Measurements from ENCODE around the gene HOXB1. TPM values are rescaled to one million over a fixed set of nuclear protein-coding genes. Genes with fewer than 3 reads are reported as not detected.

The HOXB1 gene
- total RNA-seq, 1 donor: not detected

DNA sequence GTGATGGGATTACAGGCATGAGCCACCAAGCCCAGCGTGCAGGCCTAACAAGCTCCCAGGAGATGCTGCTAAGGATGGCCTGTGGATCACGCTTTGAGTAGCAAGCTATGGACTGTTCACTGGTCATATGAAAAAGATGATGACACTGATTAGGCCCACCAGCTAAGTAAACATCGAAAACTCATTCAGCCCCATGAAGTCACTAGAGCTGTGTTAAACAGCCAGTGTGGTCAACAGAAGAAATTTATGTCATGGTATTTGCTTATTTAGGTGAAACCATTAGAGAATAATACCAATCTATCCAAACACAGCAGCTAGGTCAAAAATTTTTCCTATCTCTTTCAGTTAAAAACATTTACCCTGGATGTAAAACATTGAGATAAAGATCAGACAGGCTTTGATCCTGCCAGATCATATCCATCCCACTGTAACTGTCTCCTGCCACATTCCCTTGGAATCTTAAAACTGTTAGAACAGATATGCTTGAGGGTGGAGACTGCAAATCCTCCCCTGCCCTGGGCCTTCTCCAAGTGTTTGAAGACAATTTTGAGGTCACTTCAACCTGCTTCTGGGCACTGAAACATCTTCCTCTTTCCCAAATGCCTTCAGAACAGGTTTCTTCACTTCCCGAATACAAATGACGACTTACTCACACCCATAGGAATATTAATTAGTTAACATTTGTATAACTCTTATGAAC lies 30.9 kb downstream of the HOXB1 start:
- peak; percentile 40 for DNase-seq (ENCODE audit: low read depth)
- TF ChIP-seq, protein P1, sequence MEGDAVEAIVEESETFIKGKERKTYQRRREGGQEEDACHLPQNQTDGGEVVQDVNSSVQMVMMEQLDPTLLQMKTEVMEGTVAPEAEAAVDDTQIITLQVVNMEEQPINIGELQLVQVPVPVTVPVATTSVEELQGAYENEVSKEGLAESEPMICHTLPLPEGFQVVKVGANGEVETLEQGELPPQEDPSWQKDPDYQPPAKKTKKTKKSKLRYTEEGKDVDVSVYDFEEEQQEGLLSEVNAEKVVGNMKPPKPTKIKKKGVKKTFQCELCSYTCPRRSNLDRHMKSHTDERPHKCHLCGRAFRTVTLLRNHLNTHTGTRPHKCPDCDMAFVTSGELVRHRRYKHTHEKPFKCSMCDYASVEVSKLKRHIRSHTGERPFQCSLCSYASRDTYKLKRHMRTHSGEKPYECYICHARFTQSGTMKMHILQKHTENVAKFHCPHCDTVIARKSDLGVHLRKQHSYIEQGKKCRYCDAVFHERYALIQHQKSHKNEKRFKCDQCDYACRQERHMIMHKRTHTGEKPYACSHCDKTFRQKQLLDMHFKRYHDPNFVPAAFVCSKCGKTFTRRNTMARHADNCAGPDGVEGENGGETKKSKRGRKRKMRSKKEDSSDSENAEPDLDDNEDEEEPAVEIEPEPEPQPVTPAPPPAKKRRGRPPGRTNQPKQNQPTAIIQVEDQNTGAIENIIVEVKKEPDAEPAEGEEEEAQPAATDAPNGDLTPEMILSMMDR (IDR thresholded peaks at IDR 0.05; ENCODE audit: insufficient read depth, low read depth, low read length): no peak
- H3K4me3 ChIP-seq (ENCODE audit: low read depth, low read length): no peak overlapping the region

DNA sequence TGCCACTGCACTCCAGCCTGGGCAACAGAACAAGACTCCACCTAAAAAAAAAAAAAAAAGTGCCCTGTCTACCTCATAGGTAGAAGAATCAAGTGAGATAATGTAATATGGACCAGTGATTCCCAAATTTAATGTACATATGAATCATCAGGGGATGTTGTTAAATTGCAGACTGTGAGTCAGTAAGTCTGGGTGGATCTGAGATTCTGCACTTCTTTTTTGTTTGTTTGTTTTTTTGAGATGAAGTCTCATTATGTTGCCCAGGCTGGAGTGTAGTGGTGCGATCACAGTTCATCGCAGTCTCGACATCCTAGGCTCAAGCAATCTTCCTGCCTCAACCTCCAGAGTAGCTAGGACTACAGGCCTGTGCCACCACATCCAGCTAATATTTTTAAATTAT lies 31.6 kb downstream of the HOXB1 start:
- TF ChIP-seq, protein P1 (IDR thresholded peaks at IDR 0.05; ENCODE audit: insufficient read depth, low read depth, low read length): no peak
- peak; percentile 57 for DNase-seq (ENCODE audit: low read depth)
- no peak overlapping the region for H3K4me3 ChIP-seq (ENCODE audit: low read depth, low read length)

DNA sequence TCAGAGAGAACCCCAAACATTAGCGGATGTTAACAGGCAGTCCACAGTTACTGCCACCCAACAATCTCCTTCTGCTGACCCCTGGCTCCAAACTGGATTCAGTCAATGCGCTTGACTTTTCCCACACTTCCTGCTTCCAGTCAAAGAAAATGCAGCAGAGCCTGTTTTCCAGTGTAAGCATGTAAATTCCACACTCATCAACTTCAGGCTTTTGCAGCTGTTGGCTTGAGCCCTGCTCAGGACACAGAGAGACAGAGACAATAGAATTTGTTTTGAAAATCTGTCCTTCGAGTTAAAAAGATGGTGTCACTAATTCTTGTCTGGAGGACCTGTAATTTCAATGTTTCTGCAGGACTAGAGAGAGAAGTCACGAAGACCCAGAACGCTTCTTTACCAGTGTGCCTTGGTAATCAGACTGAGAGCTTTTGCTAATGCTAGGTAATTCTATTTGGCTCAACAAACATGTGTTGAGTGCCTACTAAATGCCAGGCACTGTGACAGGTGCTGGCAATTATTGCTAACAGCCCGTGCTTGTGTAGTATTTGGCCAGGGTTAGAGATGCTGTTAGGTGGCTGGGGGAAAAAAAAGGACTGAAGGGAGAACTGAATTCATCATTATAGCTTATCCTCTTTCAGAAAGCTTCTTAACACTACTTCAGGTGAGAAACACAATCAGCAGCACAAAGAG lies 32.5 kb downstream of the HOXB1 start:
- DNase-seq (ENCODE audit: low read depth): peak; percentile 27
- TF ChIP-seq, protein P1 (IDR thresholded peaks at IDR 0.05; ENCODE audit: insufficient read depth, low read depth, low read length): no peak
- H3K4me3 ChIP-seq (ENCODE audit: low read depth, low read length): no peak overlapping the region

DNA sequence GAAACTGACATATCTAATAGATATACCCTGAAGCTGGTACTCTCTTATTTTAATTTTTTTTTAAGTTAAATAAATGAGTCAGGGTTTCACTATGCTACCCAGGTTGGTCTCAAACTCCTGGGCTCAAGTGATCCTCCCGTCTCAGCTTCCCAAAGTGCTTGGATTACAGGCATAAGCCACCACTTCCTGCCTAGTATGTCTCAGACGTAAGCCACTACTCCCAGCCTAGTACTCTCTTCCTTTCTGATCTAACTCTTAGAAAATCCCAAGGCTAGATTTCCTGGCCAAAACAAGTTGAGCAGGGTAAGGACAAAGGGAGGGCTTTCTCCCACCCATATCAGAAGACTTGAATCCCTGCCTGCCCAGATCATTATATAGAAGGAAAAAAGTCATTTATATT lies 33.7 kb downstream of the HOXB1 start:
- peak; percentile 87 for DNase-seq (ENCODE audit: low read depth)
- TF ChIP-seq, protein P1 (IDR thresholded peaks at IDR 0.05; ENCODE audit: insufficient read depth, low read depth, low read length): no peak
- no peak overlapping the region for H3K4me3 ChIP-seq (ENCODE audit: low read depth, low read length)

DNA sequence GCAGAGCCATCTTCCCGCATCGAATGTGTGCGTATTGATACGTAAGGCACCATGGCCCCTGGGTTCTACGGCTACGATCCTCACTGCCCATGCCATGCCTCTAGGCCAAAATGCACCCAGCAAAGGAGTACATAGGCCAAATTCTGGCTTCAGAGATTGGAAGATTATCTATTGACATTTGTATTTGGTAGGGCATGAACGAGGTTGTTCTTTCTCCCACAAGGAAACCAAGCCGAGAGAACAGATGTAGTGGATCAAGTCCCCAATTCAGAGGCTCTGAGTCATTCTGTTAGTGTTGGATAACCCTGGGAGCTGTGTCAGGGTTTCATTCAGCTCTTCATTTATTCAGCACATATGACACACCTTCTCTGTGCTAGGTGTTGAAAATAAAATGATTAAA lies 36.5 kb downstream of the HOXB1 start:
- no peak overlapping the region for H3K4me3 ChIP-seq (ENCODE audit: low read depth, low read length)
- TF ChIP-seq, protein P1 (IDR thresholded peaks at IDR 0.05; ENCODE audit: insufficient read depth, low read depth, low read length): no peak
- peak; percentile 53 for DNase-seq (ENCODE audit: low read depth)

DNA sequence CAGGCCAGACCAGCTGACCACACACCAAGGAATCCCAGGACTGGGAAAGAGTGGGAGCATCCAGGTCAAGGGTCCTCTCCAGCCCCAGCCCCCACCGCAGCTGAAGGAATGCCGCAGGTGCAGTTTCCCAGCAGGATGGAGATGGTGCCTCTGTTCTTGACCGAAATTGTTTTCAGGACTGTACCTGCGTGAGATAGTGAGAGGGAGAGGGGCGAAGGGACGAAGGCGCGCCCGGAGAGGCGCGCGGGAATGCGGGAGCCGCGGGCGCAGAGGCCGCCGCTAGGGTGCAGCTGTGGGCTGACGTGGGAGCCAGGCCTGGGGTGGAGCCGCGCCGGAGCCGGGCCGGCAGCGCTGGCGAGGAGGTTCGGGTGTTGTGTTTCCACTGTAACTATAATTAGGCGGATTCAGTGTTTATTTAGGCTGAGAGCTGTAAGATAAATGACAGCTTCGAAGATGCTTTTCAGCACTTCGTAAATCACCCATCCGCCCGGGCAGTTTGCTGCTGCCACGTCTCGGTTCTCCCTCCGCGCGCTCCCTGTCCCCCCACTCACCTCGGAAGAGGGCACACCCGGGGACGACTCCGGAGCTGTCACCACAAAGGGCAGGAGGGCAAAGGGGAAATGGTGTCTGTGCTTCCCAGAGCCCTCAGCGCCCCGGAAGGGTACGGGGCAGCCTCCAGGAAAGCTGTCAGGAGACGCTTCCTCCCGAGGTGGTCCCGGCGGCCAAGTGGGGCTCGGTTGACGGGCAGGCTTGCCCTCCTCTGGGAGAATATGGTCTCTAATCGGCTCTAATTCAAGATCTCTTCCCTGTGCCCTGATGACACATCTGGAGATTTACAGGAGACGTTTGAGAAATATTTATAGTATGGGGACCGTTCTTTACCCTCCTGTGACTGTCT lies 38.2 kb downstream of the HOXB1 start:
- DNase-seq (ENCODE audit: low read depth): peak; percentile 68
- TF ChIP-seq, protein P1 (IDR thresholded peaks at IDR 0.05; ENCODE audit: insufficient read depth, low read depth, low read length): peak; percentile 86
- H3K4me3 ChIP-seq (ENCODE audit: low read depth, low read length): peak overlapping the region; percentile 38
